Anterior cingulate cortex (tissue), 58 donors: ENCODE results near the gene ODF4.

ENCODE experiments used
- DNase-seq, 58 donors: peaks; one replicate each; lab custom pipeline; 2025; lab: John Stamatoyannopoulos, UW

ODF4 gene

GRCh38 chr17:8339540-8339939, at the start of gene ODF4:
ODF4 (plus strand) TSS chr17:8339840; CDS start chr17:8340052, 212 bp downstream.
- no peak for DNase-seq

GRCh38 chr17:8290043-8290442, 49.6 kb upstream of the ODF4 start:
- no peak for DNase-seq

- DNase-seq: no peak
Measured at GRCh38 chr17:8292639-8293395, 46.8 kb upstream of the ODF4 start.

- DNase-seq: peak in 1 of 58 donors; percentile 5
Measured at GRCh38 chr17:8294361-8294760, 45.3 kb upstream of the ODF4 start.

GRCh38 chr17:8294814-8295316, 44.8 kb upstream of the ODF4 start:
- DNase-seq: no peak

- no peak for DNase-seq
Measured at GRCh38 chr17:8300226-8300625, 39.4 kb upstream of the ODF4 start.

GRCh38 chr17:8300627-8301242, 38.9 kb upstream of the ODF4 start:
- DNase-seq: peak in 53 of 58 donors; percentile 7 to 66 (median 26)

- no peak for DNase-seq
Measured at GRCh38 chr17:8310601-8311123, 29.0 kb upstream of the ODF4 start.

- no peak for DNase-seq
Measured at GRCh38 chr17:8311131-8311790, 28.4 kb upstream of the ODF4 start.

- no peak for DNase-seq
Measured at GRCh38 chr17:8312251-8312650, 27.4 kb upstream of the ODF4 start.

- no peak for DNase-seq
Measured at GRCh38 chr17:8312726-8313600, 26.7 kb upstream of the ODF4 start.

- DNase-seq: no peak
Measured at GRCh38 chr17:8314797-8315763, 24.6 kb upstream of the ODF4 start.

- DNase-seq: peak in 1 of 58 donors; percentile 10
Measured at GRCh38 chr17:8315764-8316217, 23.8 kb upstream of the ODF4 start.

GRCh38 chr17:8318010-8318935, 21.4 kb upstream of the ODF4 start:
- no peak for DNase-seq

GRCh38 chr17:8320262-8320661, 19.4 kb upstream of the ODF4 start:
- no peak for DNase-seq

GRCh38 chr17:8320990-8321389, 18.6 kb upstream of the ODF4 start:
- DNase-seq: no peak

GRCh38 chr17:8322061-8322460, 17.6 kb upstream of the ODF4 start:
- DNase-seq: no peak

GRCh38 chr17:8324132-8324531, 15.5 kb upstream of the ODF4 start:
- no peak for DNase-seq
